Activated CD4-positive, alpha-beta T cell treated with anti-CD3 and anti-CD28 coated beads, Interleukin-2, Interleukin-6, amounts not matched to agents 100 ng/mL and 50 ng/mL, durations not matched to agents 16 hours and 8 hours (primary cell): ENCODE measurements around the gene EFCAB6.

Experiments used
- DNase-seq: peaks from one replicate; pipeline ENCODE4 v3.0.0-alpha.2; 2020

Gene EFCAB6

GRCh38 chr22:43744700-43745410 lies 67.2 kb downstream of the EFCAB6 start:
- no peak for DNase-seq

- no peak for DNase-seq
Measured at GRCh38 chr22:43743929-43744643, 68.0 kb downstream of the EFCAB6 start.

GRCh38 chr22:43743131-43743530 lies 69.0 kb downstream of the EFCAB6 start:
- no peak for DNase-seq

GRCh38 chr22:43742154-43742950 lies 69.8 kb downstream of the EFCAB6 start:
- no peak for DNase-seq

- DNase-seq = no peak
Measured at GRCh38 chr22:43740587-43741270, 71.4 kb downstream of the EFCAB6 start.

GRCh38 chr22:43739851-43740379 lies 72.2 kb downstream of the EFCAB6 start:
- no peak for DNase-seq

GRCh38 chr22:43737150-43737828 lies 74.8 kb downstream of the EFCAB6 start:
- DNase-seq = no peak

GRCh38 chr22:43736651-43737050 lies 75.5 kb downstream of the EFCAB6 start:
- no peak for DNase-seq

GRCh38 chr22:43734370-43735150 lies 77.5 kb downstream of the EFCAB6 start:
- DNase-seq = no peak

- DNase-seq = no peak
Measured at GRCh38 chr22:43733138-43733537, 79.0 kb downstream of the EFCAB6 start.

- no peak for DNase-seq
Measured at GRCh38 chr22:43731988-43732387, 80.1 kb downstream of the EFCAB6 start.

- DNase-seq = no peak
Measured at GRCh38 chr22:43726964-43727543, 85.1 kb downstream of the EFCAB6 start.

- DNase-seq = no peak
Measured at GRCh38 chr22:43726322-43726721, 85.8 kb downstream of the EFCAB6 start.

- DNase-seq = no peak
Measured at GRCh38 chr22:43723816-43724215, 88.3 kb downstream of the EFCAB6 start.

GRCh38 chr22:43722444-43722843 lies 89.7 kb downstream of the EFCAB6 start:
- DNase-seq = no peak

GRCh38 chr22:43720716-43721115 lies 91.4 kb downstream of the EFCAB6 start:
- DNase-seq = no peak

GRCh38 chr22:43714104-43714503 lies 98.0 kb downstream of the EFCAB6 start:
- DNase-seq = no peak

GRCh38 chr22:43711681-43712080 lies 100.4 kb downstream of the EFCAB6 start:
- no peak for DNase-seq

- DNase-seq = no peak
Measured at GRCh38 chr22:43707648-43708047, 104.5 kb downstream of the EFCAB6 start.

GRCh38 chr22:43706571-43707328 lies 105.4 kb downstream of the EFCAB6 start:
- DNase-seq = no peak
